T-cell (primary cell): ENCODE results near the gene PPFIA4. TPM values are rescaled to one million over a fixed set of nuclear protein-coding genes. Genes with fewer than 3 reads are reported as not detected.

ENCODE experiments used
- ATAC-seq, 4 experiments: fragments of 200-7000 bp in 3 of 4; fragments of 150-1000 bp in 1 of 4; cut with Tn5 transposase; replicated peaks in 1 of 4; 1 replicate in 3 of 4; 2 replicates in 1 of 4; pipeline ENCODE4 v1.10.0; 2021; ENCODE audit warnings: moderate library complexity in 3 of 4, mild to moderate bottlenecking in 2 of 4, moderate number of reproducible peaks in 1 of 4
- CTCF ChIA-PET, 2 donors: fragments of 300-600 bp; sonication (Branson Sonifier 250); formaldehyde crosslinking; loops; one replicate each; lab custom pipeline; 2022; ENCODE audit warnings: antibody characterized with exemption in 2 of 2; lab: Charles Lee
- POLR2A ChIA-PET, 2 donors: fragments of 300-600 bp; sonication (Branson Sonifier 250); formaldehyde crosslinking; loops; one replicate each; lab custom pipeline; 2022; ENCODE audit warnings: antibody characterized with exemption in 2 of 2; lab: Charles Lee
- DNase-seq, 35 experiments: peaks; one replicate each; pipeline versions ENCODE4 v3.0.0 to v3.0.0-alpha.2; 2013 to 2023
- H3K27ac ChIP-seq: one replicate; pipeline ENCODE4 v1.5.1; 2013; ENCODE audit warnings: low read length
- H3K27me3 ChIP-seq, 2 experiments: replicated peaks in 1 of 2; 1 replicate in 1 of 2; 2 replicates in 1 of 2; pipeline versions ENCODE4 v1.6.1 to v1.7.0; 2013; ENCODE audit warnings: low read length in 1 of 2, mixed read lengths in 1 of 2; ENCODE audit not compliant: control insufficient read depth in 2 of 2, insufficient read depth in 2 of 2; ENCODE audit errors: extremely low read depth in 1 of 2
- H3K36me3 ChIP-seq, 2 donors: 1 replicate in 1 of 2; 2 replicates in 1 of 2; pipeline versions ENCODE4 v1.6.1 to v1.7.0; 2013; ENCODE audit warnings: low read length in 1 of 2; ENCODE audit not compliant: control insufficient read depth in 2 of 2, insufficient read depth in 1 of 2; ENCODE audit errors: extremely low read depth in 1 of 2
- H3K4me1 ChIP-seq, 2 experiments: 1 replicate in 1 of 2; 2 replicates in 1 of 2; pipeline versions ENCODE4 v1.6.1 to v1.7.0; 2013; ENCODE audit warnings: low read length in 2 of 2, mixed read lengths in 1 of 2; ENCODE audit not compliant: insufficient read depth in 2 of 2, control insufficient read depth in 1 of 2; ENCODE audit errors: extremely low read depth in 1 of 2
- H3K4me3 ChIP-seq, 2 donors: 1 replicate in 1 of 2; 2 replicates in 1 of 2; pipeline versions ENCODE4 v1.5.1 to v1.7.0; 2013; ENCODE audit warnings: mild to moderate bottlenecking in 2 of 2, low read length in 1 of 2, moderate library complexity in 1 of 2; ENCODE audit not compliant: control insufficient read depth in 1 of 2; ENCODE audit errors: extremely low read depth in 1 of 2
- H3K9me3 ChIP-seq: 2 replicates; pipeline ENCODE4 v1.7.0; 2013
- H3K27ac Mint-ChIP-seq, 2 donors: one replicate each; pipeline ENCODE4 v1.8.0; 2020 to 2021; ENCODE audit warnings: mild to moderate bottlenecking in 2 of 2, mixed read lengths in 2 of 2
- H3K27me3 Mint-ChIP-seq, 2 donors: one replicate each; pipeline ENCODE4 v1.8.0; 2021 to 2022; ENCODE audit warnings: mixed read lengths in 2 of 2
- H3K36me3 Mint-ChIP-seq: one replicate; pipeline ENCODE4 v1.8.0; 2021; ENCODE audit warnings: mixed read lengths
- H3K4me1 Mint-ChIP-seq, 3 donors: one replicate each; pipeline ENCODE4 v1.8.0; 2020 to 2022; ENCODE audit warnings: mixed read lengths in 3 of 3, mild to moderate bottlenecking in 1 of 3
- H3K4me3 Mint-ChIP-seq, 3 donors: one replicate each; pipeline ENCODE4 v1.8.0; 2020 to 2022; ENCODE audit warnings: mild to moderate bottlenecking in 3 of 3, mixed read lengths in 3 of 3, moderate library complexity in 3 of 3
- H3K9me3 Mint-ChIP-seq, 3 donors: one replicate each; pipeline ENCODE4 v1.8.0; 2020 to 2022; ENCODE audit warnings: mixed read lengths in 3 of 3
- WGBS: methylation state at CpG from one replicate; pipeline ENCODE4 v1.1.5; 2013; ENCODE audit warnings: missing lambda C conversion rate; ENCODE audit not compliant: insufficient coverage; 5-methylcytosine and 5-hydroxymethylcytosine counted together
- total RNA-seq, 35 experiments: library from RNA in 6 of 35; stranded (reverse) in 6 of 35; fragments of 120-200 nt in 1 of 35; gene quantifications; one replicate each; pipeline versions ENCODE4 v1.2.1 to v1.2.4 and lab custom pipeline; 2013 to 2026

The PPFIA4 gene
- total RNA-seq, 5 donors from 2014 or later (not counting 1 experiment from before 2014, with no cell fraction given) = 0.66 to 2.0 (median 1.7) TPM

DNA sequence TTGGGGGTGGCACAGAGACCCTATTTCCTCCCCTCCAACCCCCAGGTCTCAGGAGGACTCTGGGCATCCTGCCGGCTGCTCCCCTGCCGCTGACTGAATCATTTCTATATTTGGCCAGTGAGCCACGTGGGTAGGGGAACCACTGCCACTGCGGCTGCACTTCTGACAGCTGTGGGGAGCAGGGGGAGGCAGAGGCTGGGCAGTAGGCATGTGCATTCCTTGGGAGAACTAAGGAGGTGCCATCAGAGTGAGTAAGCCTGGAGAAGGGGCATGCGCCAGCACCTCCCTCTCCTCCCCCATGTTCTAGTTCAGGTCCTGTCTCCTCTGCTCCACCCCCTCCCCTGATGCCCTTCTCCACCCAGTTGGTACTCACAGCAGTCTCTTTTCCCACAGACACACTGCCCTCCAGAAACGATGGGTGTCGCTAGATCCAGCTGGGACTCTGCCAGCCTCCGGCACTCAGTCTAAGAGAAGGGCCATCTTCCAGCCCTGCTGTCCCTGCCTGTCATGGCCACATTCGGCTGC lies 12.0 kb downstream of the PPFIA4 start:
- Mint-ChIP-seq H3K27ac (no peak overlapping the region), H3K4me3 (no peak overlapping the region), H3K4me1 (peaks cover 0 to 6% (median 2%) of the 10 kb centered on the region in 3 donors), H3K36me3 (no peaks in the 10 kb centered on the region), H3K9me3 (no peaks in the 10 kb centered on the region), H3K27me3 (peaks cover 5 to 10% of the 10 kb centered on the region in 2 donors)
- CTCF ChIA-PET = interaction anchor here (0.8 to 1.4 kb wide), 2 partner anchors 135 to 179 kb away, joined by 5 to 8 read pairs; no protein-coding TSS in a partner anchor
- POLR2A ChIA-PET = no interaction called here
- H3K36me3 ChIP-seq = no peaks in the 10 kb centered on the region
- H3K4me3 ChIP-seq = no peak overlapping the region
- 60% methylated on average over 2 of the region's 9 CpGs for WGBS
- no peak for DNase-seq
- H3K27me3 ChIP-seq = peaks cover 0 to 28% of the 10 kb centered on the region in 2 experiments
- H3K4me1 ChIP-seq = peaks cover 0 to 3% of the 10 kb centered on the region in 2 experiments
- no peaks in the 10 kb centered on the region for H3K9me3 ChIP-seq
- no peak for ATAC-seq
- H3K27ac ChIP-seq = no peak overlapping the region

DNA sequence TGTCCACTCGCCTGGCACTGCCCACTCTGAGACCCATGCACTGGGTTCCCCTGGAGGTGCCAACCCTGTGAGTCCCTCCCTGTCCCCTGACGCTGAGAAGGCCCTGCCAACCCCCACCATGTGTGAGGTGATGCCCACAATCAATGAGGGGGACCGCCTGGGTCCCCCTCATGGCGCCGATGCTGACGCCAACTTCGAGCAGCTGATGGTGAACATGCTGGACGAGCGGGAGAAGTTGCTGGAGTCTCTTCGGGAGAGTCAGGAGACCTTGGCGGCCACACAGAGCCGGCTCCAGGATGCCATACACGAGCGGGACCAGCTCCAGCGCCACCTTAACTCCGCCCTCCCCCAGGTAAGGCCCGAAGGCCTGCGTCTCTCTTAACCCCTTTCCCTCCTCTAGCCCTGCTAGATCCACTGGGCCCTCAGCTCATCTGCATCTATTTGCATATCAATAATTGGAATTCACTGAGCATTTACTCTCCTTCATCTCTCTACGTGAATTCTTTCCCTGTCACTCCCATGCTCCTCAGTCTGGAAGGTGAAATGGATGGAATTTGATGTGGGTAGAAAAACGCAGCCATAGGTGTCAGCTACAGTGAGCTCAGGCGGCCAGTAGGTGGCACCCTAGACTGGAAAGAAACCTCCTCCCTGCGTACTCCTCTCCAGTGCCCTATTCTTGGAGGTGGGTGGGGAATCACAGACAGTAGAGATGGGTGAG lies 12.8 kb downstream of the PPFIA4 start:
- H3K27ac ChIP-seq = no peak overlapping the region
- WGBS = 63% methylated on average over 16 of the region's 22 CpGs
- POLR2A ChIA-PET = interaction anchor here in 1 of 2 donors (0.5 kb wide), 1 partner anchor 18 kb away, joined by 5 read pairs; no protein-coding TSS in a partner anchor

DNA sequence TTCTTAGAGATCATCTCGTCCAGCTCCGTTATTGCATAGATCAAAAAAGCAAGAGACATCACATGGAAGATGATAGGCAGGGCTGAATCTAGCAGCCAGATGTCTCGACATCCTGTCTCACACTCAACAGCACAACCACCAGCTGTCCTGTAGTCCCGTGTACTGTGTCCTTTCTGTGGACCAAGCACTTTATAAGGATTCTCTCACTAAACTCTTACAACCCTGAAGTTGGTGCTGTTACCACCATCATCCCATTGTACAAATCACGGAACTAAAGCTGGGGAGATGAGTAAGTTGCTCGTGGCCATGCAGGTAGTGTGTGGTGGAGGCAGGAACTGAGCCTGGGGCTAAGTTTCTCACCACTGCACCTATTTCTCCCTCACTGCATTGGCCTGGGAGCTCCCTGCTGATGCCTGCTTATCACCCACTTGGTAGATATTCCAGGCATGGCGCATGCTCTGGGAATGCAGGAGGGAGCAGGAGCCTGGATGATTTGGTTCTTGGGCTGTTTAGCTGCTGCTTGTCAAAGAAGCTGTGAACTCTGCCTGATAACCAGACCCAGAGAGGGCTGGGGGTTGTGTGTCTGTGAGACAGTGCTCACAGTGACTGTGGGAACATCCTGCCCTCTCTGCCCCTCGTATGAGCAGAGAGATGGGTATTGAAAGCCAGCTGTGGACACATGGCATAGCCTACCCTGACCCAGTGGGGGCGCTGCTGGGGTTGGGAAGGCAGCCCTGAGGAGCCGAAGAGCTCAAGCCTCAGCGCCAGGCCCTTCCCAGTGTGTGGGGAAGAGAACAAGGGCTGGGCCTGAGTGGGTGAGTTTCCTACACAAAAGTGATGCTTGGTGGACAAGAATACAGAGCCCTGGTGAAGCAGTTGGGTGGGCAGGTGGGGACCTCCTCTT lies 13.6 kb downstream of the PPFIA4 start:
- 83% methylated on average over 2 of the region's 11 CpGs for WGBS
- Mint-ChIP-seq H3K4me1 (peaks cover 0 to 6% (median 2%) of the 10 kb centered on the region in 3 donors), H3K9me3 (no peaks in the 10 kb centered on the region), H3K27ac (no peak overlapping the region), H3K36me3 (no peaks in the 10 kb centered on the region), H3K4me3 (no peak overlapping the region), H3K27me3 (peaks cover 5 to 10% of the 10 kb centered on the region in 2 donors)
- Histone ChIP-seq H3K27me3 (peaks cover 0 to 35% of the 10 kb centered on the region in 2 experiments), H3K4me3 (no peak overlapping the region), H3K36me3 (no peaks in the 10 kb centered on the region), H3K27ac (no peak overlapping the region), H3K4me1 (peaks cover 0 to 3% of the 10 kb centered on the region in 2 experiments), H3K9me3 (no peaks in the 10 kb centered on the region)
- no peak for DNase-seq
- no peak for ATAC-seq
- ChIA-PET CTCF (interaction anchor here (0.5 to 2.3 kb wide), 16 partner anchors 10 to 352 kb away, joined by 3 to 17 read pairs (median 3); partner anchors contain the start of gene PPFIA4 (in 1 of the 2)), POLR2A (interaction anchor here (0.5 to 0.6 kb wide), 2 partner anchors 19 to 885 kb away, joined by 3 to 5 read pairs; no protein-coding TSS in a partner anchor)

More for the DNA sequence above, 12.8 kb downstream of the PPFIA4 start:
- DNase-seq (peak in 32 of 35 experiments; percentile 21 to 78 (median 51)), ATAC-seq (peak; percentile 73 to 93 (median 82))
- H3K27me3 ChIP-seq = peaks cover 0 to 30% of the 10 kb centered on the region in 2 experiments
- CTCF ChIA-PET = interaction anchor here (0.5 to 2.3 kb wide), 12 partner anchors 9 to 319 kb away, joined by 3 to 17 read pairs (median 4); partner anchors contain the start of gene PPFIA4 (in 1 of the 2)
- H3K36me3 ChIP-seq = no peaks in the 10 kb centered on the region
- H3K4me3 ChIP-seq = no peak overlapping the region
- Mint-ChIP-seq H3K4me3 (no peak overlapping the region), H3K27ac (no peak overlapping the region), H3K9me3 (no peaks in the 10 kb centered on the region), H3K27me3 (peaks cover 5 to 10% of the 10 kb centered on the region in 2 donors), H3K36me3 (no peaks in the 10 kb centered on the region), H3K4me1 (peaks cover 0 to 6% (median 2%) of the 10 kb centered on the region in 3 donors)
- peaks cover 0 to 3% of the 10 kb centered on the region in 2 experiments for H3K4me1 ChIP-seq
- H3K9me3 ChIP-seq = no peaks in the 10 kb centered on the region

GRCh38 chr1:203040513-203041275 lies 14.4 kb downstream of the PPFIA4 start:
- DNase-seq (no peak), ATAC-seq (no peak)
- peaks cover 0 to 6% (median 2%) of the 10 kb centered on the region in 3 donors for H3K4me1 Mint-ChIP-seq
- POLR2A ChIA-PET = interaction anchor here in 1 of 2 donors (0.6 kb wide), 1 partner anchor 886 kb away, joined by 3 read pairs; no protein-coding TSS in a partner anchor
- Histone ChIP-seq H3K27ac (no peak overlapping the region), H3K36me3 (no peaks in the 10 kb centered on the region), H3K9me3 (no peaks in the 10 kb centered on the region), H3K4me1 (peaks cover 0 to 3% of the 10 kb centered on the region in 2 experiments), H3K27me3 (peaks cover 0 to 38% of the 10 kb centered on the region in 2 experiments), H3K4me3 (no peak overlapping the region)
- no peak overlapping the region for H3K27ac Mint-ChIP-seq
- H3K9me3 Mint-ChIP-seq = no peaks in the 10 kb centered on the region
- no peaks in the 10 kb centered on the region for H3K36me3 Mint-ChIP-seq
- WGBS = 86% methylated on average over 2 of the region's 5 CpGs
- CTCF ChIA-PET = interaction anchor here (0.5 to 2.3 kb wide), 5 partner anchors 174 to 348 kb away, joined by 3 to 8 read pairs (median 5); no protein-coding TSS in a partner anchor
- peaks cover 5 to 10% of the 10 kb centered on the region in 2 donors for H3K27me3 Mint-ChIP-seq
- no peak overlapping the region for H3K4me3 Mint-ChIP-seq

- POLR2A ChIA-PET = no interaction called here
- WGBS = 68% methylated on average over 3 of the region's 3 CpGs
Measured at GRCh38 chr1:203041351-203041932, 15.2 kb downstream of the PPFIA4 start.

More at GRCh38 chr1:203041351-203041932, 15.2 kb downstream of the PPFIA4 start:
- Histone ChIP-seq H3K27me3 (peaks cover 0 to 36% of the 10 kb centered on the region in 2 experiments), H3K9me3 (no peaks in the 10 kb centered on the region), H3K36me3 (no peaks in the 10 kb centered on the region), H3K4me3 (no peak overlapping the region), H3K4me1 (peaks cover 0 to 3% of the 10 kb centered on the region in 2 experiments), H3K27ac (no peak overlapping the region)
- no peak for DNase-seq
- CTCF ChIA-PET = interaction anchor here in 1 of 2 donors (1.4 kb wide), 1 partner anchor 15 kb away, joined by 6 read pairs; the partner anchor contains the start of gene PPFIA4
- no peak overlapping the region for H3K4me3 Mint-ChIP-seq
- H3K27ac Mint-ChIP-seq = no peak overlapping the region
- H3K4me1 Mint-ChIP-seq = peaks cover 0 to 6% (median 2%) of the 10 kb centered on the region in 3 donors
- no peak for ATAC-seq
- no peaks in the 10 kb centered on the region for H3K36me3 Mint-ChIP-seq
- peaks cover 5 to 10% of the 10 kb centered on the region in 2 donors for H3K27me3 Mint-ChIP-seq
- H3K9me3 Mint-ChIP-seq = no peaks in the 10 kb centered on the region
